Nephron progenitor cell (in vitro differentiated cells): Measurements from ENCODE around the gene NOD2.

Experiments used
- DNase-seq: peaks from one replicate; pipeline ENCODE4 v3.0.0; 2021
- H3K27ac Mint-ChIP-seq: 2 replicates; pipeline ENCODE4 v1.8.0; 2021; ENCODE audit warnings: mild to moderate bottlenecking, moderate library complexity, mixed read lengths
- H3K27me3 Mint-ChIP-seq: 2 replicates; pipeline ENCODE4 v1.8.0; 2021; ENCODE audit warnings: mild to moderate bottlenecking, low read depth, mixed read lengths; ENCODE audit not compliant: poor library complexity
- H3K36me3 Mint-ChIP-seq: 2 replicates; pipeline ENCODE4 v1.8.0; 2021; ENCODE audit warnings: low read depth, mixed read lengths
- H3K4me1 Mint-ChIP-seq: 2 replicates; pipeline ENCODE4 v1.8.0; 2021; ENCODE audit warnings: mixed read lengths
- H3K4me3 Mint-ChIP-seq: 2 replicates; pipeline ENCODE4 v1.8.0; 2021; ENCODE audit warnings: mild to moderate bottlenecking, moderate library complexity, mixed read lengths
- H3K9me3 Mint-ChIP-seq: 2 replicates; pipeline ENCODE4 v1.8.0; 2021; ENCODE audit warnings: mild to moderate bottlenecking, moderate library complexity, mixed read lengths
- CTCF ChIP-seq: fragments of 200-600 bp; sonication (generic); IDR thresholded peaks from 2 replicates; pipeline ENCODE4 v1.5.0; 2021; ENCODE audit warnings: antibody characterized with exemption

The NOD2 gene

DNA sequence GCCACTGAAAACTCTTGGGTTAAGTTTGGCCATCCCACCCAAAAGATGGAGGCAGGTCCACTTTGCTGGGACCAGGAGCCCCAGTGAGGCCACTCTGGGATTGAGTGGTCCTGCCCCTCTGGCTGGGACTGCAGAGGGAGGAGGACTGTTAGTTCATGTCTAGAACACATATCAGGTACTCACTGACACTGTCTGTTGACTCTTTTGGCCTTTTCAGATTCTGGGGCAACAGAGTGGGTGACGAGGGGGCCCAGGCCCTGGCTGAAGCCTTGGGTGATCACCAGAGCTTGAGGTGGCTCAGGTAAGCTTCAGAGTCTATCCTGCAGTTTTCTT is 29.0 kb downstream of the NOD2 start:
- H3K27me3 Mint-ChIP-seq: peaks cover 8% of the 10 kb centered on the region
- no peak for DNase-seq
- TF ChIP-seq CTCF: no peak
- peaks cover 4% of the 10 kb centered on the region for H3K36me3 Mint-ChIP-seq
- H3K4me3 Mint-ChIP-seq: no peak overlapping the region
- H3K9me3 Mint-ChIP-seq: peaks cover 8% of the 10 kb centered on the region
- H3K27ac Mint-ChIP-seq: no peak overlapping the region
- peaks cover 35% of the 10 kb centered on the region for H3K4me1 Mint-ChIP-seq

DNA sequence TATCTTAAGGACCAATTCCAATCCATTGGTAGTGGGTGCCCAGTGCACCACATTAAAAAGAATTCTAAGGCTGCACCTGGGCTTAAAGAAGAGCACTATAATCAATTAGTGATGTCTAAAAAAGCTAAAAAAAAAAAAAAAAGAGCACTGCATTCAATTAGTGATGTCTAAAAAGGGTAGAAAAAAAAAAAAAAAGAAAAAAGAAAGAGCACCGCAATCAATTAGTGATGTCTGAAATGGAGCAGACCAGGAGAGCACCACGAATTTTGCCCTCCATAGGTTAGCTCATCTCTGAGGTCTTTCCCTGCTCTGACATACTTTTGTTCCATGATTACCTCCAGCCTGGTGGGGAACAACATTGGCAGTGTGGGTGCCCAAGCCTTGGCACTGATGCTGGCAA is 29.6 kb downstream of the NOD2 start:
- TF ChIP-seq CTCF: no peak
- Mint-ChIP-seq H3K27ac (no peak overlapping the region), H3K27me3 (peaks cover 11% of the 10 kb centered on the region), H3K9me3 (peaks cover 8% of the 10 kb centered on the region), H3K4me1 (peaks cover 29% of the 10 kb centered on the region), H3K36me3 (peaks cover 4% of the 10 kb centered on the region), H3K4me3 (no peak overlapping the region)
- DNase-seq: no peak

DNA sequence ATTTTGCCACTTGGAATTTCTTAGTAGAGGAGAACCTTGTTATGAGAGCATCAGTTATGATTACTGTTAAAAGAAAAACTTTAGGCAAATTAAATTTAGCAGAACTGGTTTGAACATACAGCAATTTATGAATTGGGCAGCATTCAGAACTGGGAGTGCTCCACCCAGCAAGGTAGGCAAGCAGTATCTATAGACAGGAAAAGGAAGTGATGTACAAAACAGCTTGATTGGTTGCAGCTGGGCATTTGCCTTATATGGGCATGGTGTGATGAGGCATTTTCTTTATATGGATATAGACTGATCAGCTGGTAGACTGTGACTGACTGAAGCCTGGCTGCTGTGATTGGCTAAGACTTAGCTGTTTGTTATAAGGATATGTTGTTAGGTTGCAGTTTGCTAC is 30.9 kb downstream of the NOD2 start:
- no peak for TF ChIP-seq CTCF
- DNase-seq: no peak
- H3K9me3 Mint-ChIP-seq: peaks cover 13% of the 10 kb centered on the region

DNA sequence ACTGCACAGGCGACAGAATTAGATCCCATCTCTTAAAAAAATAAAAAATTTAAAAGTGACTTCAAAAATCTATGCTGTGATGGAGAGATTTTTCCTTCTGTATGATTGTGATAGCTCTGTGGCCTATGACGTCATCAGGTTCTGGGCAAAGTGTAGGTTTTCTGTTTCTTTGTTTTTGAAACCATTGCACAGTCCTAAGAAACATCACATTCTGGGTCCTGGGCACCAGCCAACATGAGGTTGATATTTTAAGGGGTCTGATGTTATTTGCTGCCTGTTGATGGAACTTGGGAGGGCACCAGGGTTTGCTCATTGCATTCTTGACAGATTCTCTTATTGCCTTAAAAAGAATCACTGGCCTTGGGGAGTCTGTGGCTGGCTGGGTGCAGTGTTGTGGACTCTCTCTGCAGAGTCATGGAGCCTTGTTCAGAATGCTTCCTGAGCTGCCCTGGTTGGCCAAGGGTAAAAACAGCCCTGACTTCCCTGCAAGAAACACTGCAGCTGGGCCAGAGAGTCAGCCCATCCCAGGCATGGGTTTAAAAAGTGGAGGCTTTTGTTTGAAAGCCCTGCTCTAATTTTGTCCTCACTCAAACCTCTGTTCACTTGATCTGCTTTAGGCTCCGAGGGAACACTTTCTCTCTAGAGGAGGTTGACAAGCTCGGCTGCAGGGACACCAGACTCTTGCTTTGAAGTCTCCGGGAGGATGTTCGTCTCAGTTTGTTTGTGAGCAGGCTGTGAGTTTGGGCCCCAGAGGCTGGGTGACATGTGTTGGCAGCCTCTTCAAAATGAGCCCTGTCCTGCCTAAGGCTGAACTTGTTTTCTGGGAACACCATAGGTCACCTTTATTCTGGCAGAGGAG is 38.0 kb downstream of the NOD2 start:
- H3K4me1 Mint-ChIP-seq: peaks cover 14% of the 10 kb centered on the region
- H3K9me3 Mint-ChIP-seq: peaks cover 6% of the 10 kb centered on the region
- H3K36me3 Mint-ChIP-seq: peaks cover 4% of the 10 kb centered on the region
- H3K4me3 Mint-ChIP-seq: no peak overlapping the region
- no peak overlapping the region for H3K27ac Mint-ChIP-seq
- H3K27me3 Mint-ChIP-seq: peaks cover 9% of the 10 kb centered on the region
- TF ChIP-seq CTCF: no peak
- DNase-seq: no peak

More for the DNA sequence above, 30.9 kb downstream of the NOD2 start:
- Mint-ChIP-seq H3K27ac (no peak overlapping the region), H3K4me3 (no peak overlapping the region), H3K4me1 (peaks cover 19% of the 10 kb centered on the region), H3K36me3 (peaks cover 8% of the 10 kb centered on the region), H3K27me3 (peaks cover 5% of the 10 kb centered on the region)

- Mint-ChIP-seq H3K27ac (no peak overlapping the region), H3K9me3 (peaks cover 6% of the 10 kb centered on the region), H3K4me1 (peaks cover 14% of the 10 kb centered on the region), H3K4me3 (no peak overlapping the region), H3K36me3 (peaks cover 4% of the 10 kb centered on the region), H3K27me3 (peaks cover 14% of the 10 kb centered on the region)
- TF ChIP-seq CTCF: no peak
- DNase-seq: no peak
These were observed 38.8 kb downstream of the NOD2 start for GRCh38 chr16:50731989-50732832.
